Mesendoderm (in vitro differentiated cells): ENCODE measurements around the gene MAN1A1.

Experiments used
- DNase-seq: peaks from one replicate; pipeline ENCODE4 v3.0.0; 2013
- H2AK5ac ChIP-seq: 2 replicates; pipeline ENCODE4 v1.6.1; 2013; ENCODE audit warnings: low read length, inconsistent platforms
- H2BK120ac ChIP-seq: 2 replicates; pipeline ENCODE4 v1.6.1; 2013; ENCODE audit warnings: low read depth, mild to moderate bottlenecking, low read length, moderate library complexity, mixed read lengths
- H2BK15ac ChIP-seq: replicated peaks from 2 replicates; pipeline ENCODE4 v1.6.1; 2013; ENCODE audit warnings: low read depth, mild to moderate bottlenecking, moderate library complexity
- H2BK5ac ChIP-seq: 2 replicates; pipeline ENCODE4 v1.6.1; 2013; ENCODE audit warnings: low read length, inconsistent platforms
- H3K18ac ChIP-seq: 2 replicates; pipeline ENCODE4 v1.6.1; 2013; ENCODE audit warnings: mild to moderate bottlenecking, low read length, mixed read lengths
- H3K23ac ChIP-seq: one replicate; pipeline ENCODE4 v1.6.1; 2013; ENCODE audit warnings: low read length
- H3K27ac ChIP-seq: 2 replicates; pipeline ENCODE4 v1.5.1; 2013; ENCODE audit warnings: low read depth, mild to moderate bottlenecking, inconsistent platforms, low read length, moderate library complexity
- H3K27me3 ChIP-seq: 2 replicates; pipeline ENCODE4 v1.6.1; 2013; ENCODE audit warnings: low read length, control low read depth, mild to moderate bottlenecking, inconsistent platforms; ENCODE audit not compliant: insufficient read depth, poor library complexity
- H3K36me3 ChIP-seq: 2 replicates; pipeline ENCODE4 v1.6.1; 2013; ENCODE audit warnings: low read length, inconsistent platforms; ENCODE audit not compliant: control insufficient read depth, insufficient read depth
- H3K4ac ChIP-seq: one replicate; pipeline ENCODE4 v1.6.1; 2013; ENCODE audit warnings: low read depth, mild to moderate bottlenecking, low read length, moderate library complexity
- H3K4me1 ChIP-seq: 2 replicates; pipeline ENCODE4 v1.6.1; 2013; ENCODE audit warnings: low read depth, low read length, inconsistent platforms; ENCODE audit not compliant: control insufficient read depth
- H3K4me2 ChIP-seq: 2 replicates; pipeline ENCODE4 v1.6.1; 2013; ENCODE audit warnings: low read length
- H3K4me3 ChIP-seq: 2 replicates; pipeline ENCODE4 v1.5.1; 2013; ENCODE audit warnings: mild to moderate bottlenecking, low read length
- H3K56ac ChIP-seq: one replicate; pipeline ENCODE4 v1.6.1; 2013; ENCODE audit warnings: low read length
- H3K79me1 ChIP-seq: 2 replicates; pipeline ENCODE4 v1.6.1; 2013; ENCODE audit warnings: low read length, inconsistent platforms
- H3K79me2 ChIP-seq: 2 replicates; pipeline ENCODE4 v1.6.1; 2013; ENCODE audit warnings: mild to moderate bottlenecking, low read length; ENCODE audit not compliant: control insufficient read depth, insufficient read depth
- H3K9ac ChIP-seq: 2 replicates; pipeline ENCODE4 v1.6.1; 2013; ENCODE audit warnings: low read length, inconsistent platforms
- H4K5ac ChIP-seq: one replicate; pipeline ENCODE4 v1.6.1; 2013; ENCODE audit warnings: low read length
- H4K8ac ChIP-seq: one replicate; pipeline ENCODE4 v1.6.1; 2013; ENCODE audit warnings: low read depth, mild to moderate bottlenecking, control low read depth, low read length, moderate library complexity
- WGBS: extraction: QIAGEN DNeasy Blood & Tissue Kit; methylation state at CpG from one replicate; pipeline ENCODE4 v1.1.7; 2013; ENCODE audit warnings: low lambda C conversion rate, missing lambda C conversion rate; ENCODE audit not compliant: insufficient coverage; ENCODE audit errors: extremely low coverage; 5-methylcytosine and 5-hydroxymethylcytosine counted together

Gene MAN1A1

GRCh38 chr6:119333707-119334295 is 15.8 kb downstream of the MAN1A1 start:
- no peak overlapping the region for H3K4ac ChIP-seq
- H3K4me2 ChIP-seq, result no peak overlapping the region
- H3K23ac ChIP-seq, result no peak overlapping the region
- no peak overlapping the region for H2BK15ac ChIP-seq
- H4K5ac ChIP-seq, result no peak overlapping the region
- no peaks in the 10 kb centered on the region for H3K36me3 ChIP-seq
- H2BK5ac ChIP-seq, result no peak overlapping the region
- H3K9ac ChIP-seq, result no peak overlapping the region
- no CpG with 5 or more reads among the region's 3 CpGs for WGBS
- H3K27me3 ChIP-seq, result no peaks in the 10 kb centered on the region
- peaks cover 11% of the 10 kb centered on the region for H3K79me2 ChIP-seq
- no peak overlapping the region for H3K18ac ChIP-seq
- no peak overlapping the region for H3K56ac ChIP-seq
- H3K4me1 ChIP-seq, result no peaks in the 10 kb centered on the region
- H3K4me3 ChIP-seq, result no peak overlapping the region
- H3K79me1 ChIP-seq, result peaks cover 23% of the 10 kb centered on the region
- H3K27ac ChIP-seq, result no peak overlapping the region
- no peak overlapping the region for H2BK120ac ChIP-seq
- no peak overlapping the region for H4K8ac ChIP-seq
- DNase-seq, result no peak
- H2AK5ac ChIP-seq, result no peak overlapping the region

- no peak overlapping the region for H2BK5ac ChIP-seq
- H3K4me3 ChIP-seq, result no peak overlapping the region
- H3K27ac ChIP-seq, result no peak overlapping the region
- H3K9ac ChIP-seq, result no peak overlapping the region
- no CpG with 5 or more reads among the region's 5 CpGs for WGBS
- H2BK120ac ChIP-seq, result no peak overlapping the region
- no peak overlapping the region for H2AK5ac ChIP-seq
- DNase-seq, result no peak
- no peak overlapping the region for H3K56ac ChIP-seq
- no peaks in the 10 kb centered on the region for H3K36me3 ChIP-seq
- H3K4me2 ChIP-seq, result no peak overlapping the region
- no peak overlapping the region for H4K8ac ChIP-seq
- H2BK15ac ChIP-seq, result no peak overlapping the region
- H3K27me3 ChIP-seq, result no peaks in the 10 kb centered on the region
- no peak overlapping the region for H4K5ac ChIP-seq
- no peaks in the 10 kb centered on the region for H3K4me1 ChIP-seq
- H3K79me2 ChIP-seq, result peaks cover 13% of the 10 kb centered on the region
- H3K18ac ChIP-seq, result no peak overlapping the region
- H3K79me1 ChIP-seq, result peaks cover 25% of the 10 kb centered on the region
- H3K23ac ChIP-seq, result no peak overlapping the region
- no peak overlapping the region for H3K4ac ChIP-seq
These were observed 16.4 kb downstream of the MAN1A1 start for GRCh38 chr6:119333063-119333609.

GRCh38 chr6:119331663-119332286 is 17.8 kb downstream of the MAN1A1 start:
- no peak overlapping the region for H4K8ac ChIP-seq
- no peak overlapping the region for H2BK15ac ChIP-seq
- H3K4me1 ChIP-seq, result peaks cover 1% of the 10 kb centered on the region
- WGBS, result no CpG with 5 or more reads among the region's 2 CpGs
- no peak overlapping the region for H3K18ac ChIP-seq
- no peak overlapping the region for H2AK5ac ChIP-seq
- H3K79me1 ChIP-seq, result peaks cover 28% of the 10 kb centered on the region
- H3K56ac ChIP-seq, result no peak overlapping the region
- no peak overlapping the region for H4K5ac ChIP-seq
- peaks cover 13% of the 10 kb centered on the region for H3K79me2 ChIP-seq
- no peak overlapping the region for H2BK120ac ChIP-seq
- no peaks in the 10 kb centered on the region for H3K36me3 ChIP-seq
- H3K4me2 ChIP-seq, result no peak overlapping the region
- DNase-seq, result no peak
- H3K4me3 ChIP-seq, result no peak overlapping the region
- H3K9ac ChIP-seq, result no peak overlapping the region
- H3K27me3 ChIP-seq, result no peaks in the 10 kb centered on the region
- H2BK5ac ChIP-seq, result no peak overlapping the region
- H3K23ac ChIP-seq, result no peak overlapping the region
- no peak overlapping the region for H3K27ac ChIP-seq
- no peak overlapping the region for H3K4ac ChIP-seq

- Histone ChIP-seq H3K4me2 (no peak overlapping the region), H3K36me3 (no peaks in the 10 kb centered on the region)
These were observed 18.9 kb downstream of the MAN1A1 start for GRCh38 chr6:119330520-119331113.

GRCh38 chr6:119329794-119330180 is 19.8 kb downstream of the MAN1A1 start:
- H3K27me3 ChIP-seq, result no peaks in the 10 kb centered on the region
- H3K4me2 ChIP-seq, result no peak overlapping the region
- no peak overlapping the region for H3K27ac ChIP-seq
- H3K36me3 ChIP-seq, result no peaks in the 10 kb centered on the region
- H2BK5ac ChIP-seq, result no peak overlapping the region
- peaks cover 5% of the 10 kb centered on the region for H3K4me1 ChIP-seq
- H3K79me2 ChIP-seq, result peaks cover 9% of the 10 kb centered on the region
- H2AK5ac ChIP-seq, result no peak overlapping the region
- H4K8ac ChIP-seq, result no peak overlapping the region
- H2BK15ac ChIP-seq, result no peak overlapping the region
- H3K56ac ChIP-seq, result no peak overlapping the region
- no peak overlapping the region for H2BK120ac ChIP-seq
- no peak overlapping the region for H3K23ac ChIP-seq
- H3K79me1 ChIP-seq, result peaks cover 28% of the 10 kb centered on the region
- H4K5ac ChIP-seq, result no peak overlapping the region
- DNase-seq, result no peak
- H3K9ac ChIP-seq, result no peak overlapping the region
- no peak overlapping the region for H3K18ac ChIP-seq
- H3K4me3 ChIP-seq, result no peak overlapping the region
- H3K4ac ChIP-seq, result no peak overlapping the region

More at GRCh38 chr6:119330520-119331113, 18.9 kb downstream of the MAN1A1 start:
- Histone ChIP-seq H3K4me3 (no peak overlapping the region), H3K79me1 (peaks cover 32% of the 10 kb centered on the region), H3K4ac (no peak overlapping the region), H3K27me3 (no peaks in the 10 kb centered on the region), H2BK120ac (no peak overlapping the region), H3K18ac (no peak overlapping the region), H3K56ac (no peak overlapping the region), H3K27ac (no peak overlapping the region), H2AK5ac (no peak overlapping the region), H3K79me2 (peaks cover 14% of the 10 kb centered on the region), H4K8ac (no peak overlapping the region), H3K23ac (no peak overlapping the region), H2BK5ac (no peak overlapping the region), H3K4me1 (peaks cover 5% of the 10 kb centered on the region), H3K9ac (no peak overlapping the region), H2BK15ac (no peak overlapping the region), H4K5ac (no peak overlapping the region)
- no CpG with 5 or more reads among the region's 4 CpGs for WGBS
- no peak for DNase-seq
